Stimulated activated CD4-positive, alpha-beta T cell treated with anti-CD3 and anti-CD28 coated beads, Interleukin-2, amount 100 ng/mL, for 4 hours (primary cell): ENCODE data around the gene P2RX2.

Experiments used
- DNase-seq: peaks from one replicate; pipeline ENCODE4 v3.0.0-alpha.2; 2020; ENCODE audit warnings: low read depth

P2RX2 gene

GRCh38 chr12:132603240-132604150, 15.1 kb upstream of the P2RX2 start:
- no peak for DNase-seq

DNA sequence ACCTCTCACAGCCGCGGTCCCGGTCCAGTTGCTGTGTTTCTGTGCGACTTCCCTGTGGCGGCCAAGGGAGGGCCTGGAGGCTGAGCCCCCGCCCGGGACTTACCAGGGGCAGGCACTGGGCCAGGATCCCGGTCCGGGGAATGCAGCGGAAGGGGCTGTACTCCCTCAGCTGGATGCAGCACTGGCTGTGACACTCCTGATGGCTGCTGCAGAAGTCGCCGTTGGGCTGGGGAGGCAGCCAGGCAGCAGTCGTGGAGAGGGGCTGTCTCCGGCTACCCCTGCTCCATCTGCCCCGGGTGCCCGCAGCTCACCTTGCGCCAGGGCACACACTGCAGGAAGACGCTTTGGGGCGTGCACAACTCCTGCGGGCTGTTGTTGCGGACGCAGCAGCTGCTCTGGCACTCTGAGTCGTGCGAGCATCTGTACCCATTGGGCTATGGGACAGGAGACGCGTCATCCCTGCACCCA, 14.4 kb upstream of the P2RX2 start:
- DNase-seq = no peak

DNA sequence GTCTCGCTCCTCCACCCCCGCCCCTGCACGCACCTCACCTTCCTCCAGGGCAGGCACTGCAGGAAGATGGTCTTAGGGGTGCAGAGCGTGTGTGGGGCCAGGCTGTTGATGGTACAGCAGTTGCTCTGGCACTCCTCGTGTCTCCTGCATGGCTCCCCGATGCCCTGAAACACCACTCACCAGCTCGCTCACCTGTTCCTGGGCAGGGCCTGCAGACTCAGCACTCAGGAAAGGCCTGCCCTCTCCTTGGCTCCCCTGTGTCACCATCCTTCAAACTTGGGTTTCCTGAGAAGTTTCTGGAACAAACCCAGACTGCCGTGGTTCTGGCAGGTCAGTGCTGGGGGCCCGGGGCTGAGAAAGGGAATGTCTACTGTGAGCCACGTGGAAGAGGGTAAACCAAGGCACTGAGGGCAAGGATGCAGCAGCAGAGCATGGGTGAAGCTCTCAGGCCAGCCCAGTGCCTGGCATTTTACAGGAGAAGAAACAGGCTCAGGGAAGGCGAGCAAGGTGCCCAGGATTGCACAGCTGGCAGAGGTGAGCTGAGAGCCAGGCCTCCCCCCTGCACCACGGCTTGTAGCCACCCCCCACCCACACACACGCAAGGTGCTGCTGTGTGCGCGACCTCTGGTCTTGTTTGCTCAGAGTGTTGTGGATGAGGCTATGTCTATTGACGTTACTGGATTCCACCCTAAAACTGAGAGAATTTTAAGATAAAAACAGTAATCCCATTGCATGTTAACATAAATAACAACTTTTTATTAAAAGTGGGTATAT, 13.7 kb upstream of the P2RX2 start:
- no peak for DNase-seq

GRCh38 chr12:132605892-132606291, 12.7 kb upstream of the P2RX2 start:
- no peak for DNase-seq

GRCh38 chr12:132606466-132606865, 12.1 kb upstream of the P2RX2 start:
- no peak for DNase-seq

DNA sequence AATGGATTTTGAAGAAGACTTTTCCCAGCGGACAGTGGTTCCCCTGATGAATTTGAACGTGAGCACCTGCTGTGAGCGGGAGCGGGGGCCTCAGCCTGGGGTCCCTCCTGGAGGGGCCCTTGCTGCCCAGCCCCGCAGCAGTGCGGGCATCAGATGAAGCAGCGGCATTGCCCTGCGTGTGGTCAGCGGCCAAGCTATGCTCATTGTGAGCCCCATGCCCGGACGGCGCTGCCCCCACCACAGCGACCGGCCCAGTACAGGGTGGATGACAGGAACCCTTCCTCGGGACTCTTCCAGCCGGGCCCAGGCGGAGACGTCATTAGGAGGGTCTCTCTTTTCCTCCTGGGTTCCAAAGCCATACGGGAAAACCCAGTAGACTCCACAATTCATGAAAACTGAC, 11.6 kb upstream of the P2RX2 start:
- no peak for DNase-seq

DNA sequence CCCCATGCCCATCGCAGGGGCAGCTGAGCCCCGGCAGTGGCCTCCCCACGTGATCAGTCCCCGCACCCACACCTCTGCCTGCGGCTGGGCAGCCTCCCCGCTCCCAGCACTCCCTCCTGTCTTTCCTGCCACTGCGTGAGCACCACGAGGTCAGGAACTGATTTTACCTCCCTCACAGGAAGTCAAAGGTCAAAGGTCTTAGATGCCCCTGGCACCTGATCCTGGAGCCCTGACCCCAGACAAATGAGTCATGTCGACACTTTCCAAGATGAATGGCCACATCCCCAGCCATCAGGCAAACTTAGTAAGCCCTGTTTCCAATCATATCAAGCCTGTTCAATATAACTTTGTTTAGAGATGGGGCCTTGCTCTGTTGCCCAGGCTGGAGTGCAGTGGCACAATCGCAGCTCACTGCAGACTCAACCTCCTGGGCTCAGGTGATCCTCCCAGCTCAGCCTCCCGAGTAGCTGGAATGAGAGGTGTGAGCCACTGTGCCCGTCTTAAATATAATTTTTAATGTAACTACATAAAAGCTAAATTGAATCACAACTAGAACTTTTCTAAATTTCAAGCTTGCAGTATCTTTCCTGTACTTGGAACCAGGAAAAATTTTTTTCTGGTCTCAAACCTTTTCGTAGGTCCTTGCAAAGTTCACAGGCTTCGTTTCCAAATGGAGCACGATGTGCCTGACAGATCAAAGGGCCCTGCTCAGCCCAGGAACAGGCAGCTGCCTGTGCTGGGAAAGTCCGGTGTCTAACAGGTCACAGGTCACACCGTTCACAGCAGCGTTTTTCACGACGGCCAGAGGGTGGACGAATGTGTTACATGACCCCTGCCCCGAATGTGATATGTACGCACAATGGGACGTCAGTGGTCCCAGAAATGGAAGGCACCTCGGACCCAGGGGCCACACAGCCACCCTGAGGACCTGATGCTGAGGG, 10.1 kb upstream of the P2RX2 start:
- DNase-seq = no peak

- no peak for DNase-seq
Observed at GRCh38 chr12:132610051-132610759, 8.4 kb upstream of the P2RX2 start, which contains the start of gene LRCOL1. LRCOL1 (minus strand) TSS chr12:132610582; CDS start chr12:132606251, 4,331 bp downstream.

- DNase-seq = no peak
Observed at GRCh38 chr12:132610866-132611602, 7.5 kb upstream of the P2RX2 start.

- DNase-seq = no peak
Observed at GRCh38 chr12:132611620-132612019, 7.0 kb upstream of the P2RX2 start.

- DNase-seq = no peak
Observed at GRCh38 chr12:132614029-132614428, 4.5 kb upstream of the P2RX2 start.

DNA sequence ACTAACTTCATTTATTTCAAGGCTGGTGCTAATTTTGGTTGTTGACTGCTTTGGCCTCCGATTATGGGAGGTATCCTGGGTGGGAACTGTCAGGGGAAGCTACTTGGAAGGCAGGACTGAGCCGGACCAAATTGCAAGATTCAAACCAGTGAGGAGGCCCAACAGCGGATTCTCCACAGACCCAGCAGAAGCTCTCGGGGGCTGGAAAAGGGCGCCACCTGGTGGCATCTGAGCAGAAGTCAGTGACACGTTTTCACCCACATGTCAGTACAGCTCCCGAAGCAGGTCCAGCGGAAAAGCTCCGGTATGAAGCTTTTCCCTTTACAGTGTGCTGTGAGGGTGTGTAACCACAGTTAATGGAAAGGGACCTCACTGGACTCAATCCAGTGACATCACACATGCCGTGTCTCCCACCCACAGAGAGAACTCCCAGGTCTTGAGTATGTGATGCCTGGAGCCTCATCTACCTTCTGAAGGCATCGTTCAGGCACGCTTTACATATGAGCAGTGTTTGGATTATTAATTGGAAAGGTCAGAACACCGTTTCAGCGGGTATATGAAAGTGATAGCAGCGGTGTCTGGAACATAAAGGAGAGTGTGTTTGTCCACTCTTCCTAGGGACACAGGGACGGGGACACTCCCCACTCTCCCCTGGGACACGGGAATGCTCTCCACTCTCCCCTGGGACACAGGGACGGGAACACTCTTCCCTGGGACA, 3.6 kb upstream of the P2RX2 start:
- DNase-seq = peak; percentile 67

DNA sequence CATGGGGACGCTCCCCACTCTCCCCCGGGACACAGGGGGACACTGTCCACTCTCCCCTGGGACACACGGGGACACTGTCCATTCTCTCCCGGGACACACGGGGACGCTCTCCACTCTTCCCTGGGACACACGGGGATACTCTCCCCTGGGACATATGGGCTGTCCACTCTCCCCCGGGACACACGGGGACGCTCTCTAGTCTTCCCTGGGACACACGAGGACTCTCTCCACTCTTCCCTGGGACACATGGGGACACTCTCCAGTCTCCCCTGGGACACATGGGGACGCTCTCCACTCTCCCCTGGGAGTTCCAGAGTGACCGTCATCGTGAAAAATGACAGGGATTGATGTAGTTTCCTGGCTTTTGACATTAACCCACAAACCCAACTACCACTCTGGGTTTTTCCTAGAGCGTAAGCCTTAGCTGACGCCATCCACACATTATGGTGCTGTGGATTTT, 3.0 kb upstream of the P2RX2 start:
- DNase-seq = no peak

DNA sequence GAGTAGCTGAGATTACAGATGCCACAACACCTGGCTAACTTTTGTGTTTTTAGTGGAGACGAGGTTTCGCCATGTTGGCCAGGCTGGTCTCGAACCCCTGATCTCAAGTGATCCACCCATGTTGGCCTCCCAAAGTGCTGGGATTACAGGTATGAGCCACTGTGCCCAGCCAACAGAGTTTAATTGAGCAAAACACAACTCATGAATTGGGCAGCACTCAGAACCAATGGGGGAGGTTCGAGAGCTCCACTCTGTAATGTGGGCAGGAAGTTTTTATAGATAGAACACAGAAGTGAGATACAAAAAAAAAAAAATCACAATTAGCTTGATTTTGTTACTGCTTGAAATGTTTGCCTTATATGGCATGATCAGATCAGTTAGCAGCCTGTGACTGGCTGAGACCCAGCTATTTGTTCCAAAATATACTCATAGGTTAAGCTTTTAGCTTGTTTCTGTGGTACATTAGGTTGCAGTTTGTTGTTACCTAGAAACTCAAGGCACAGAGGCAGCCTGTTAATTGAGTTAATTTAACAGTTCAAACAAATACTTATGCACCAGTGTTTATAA, 1.4 kb upstream of the P2RX2 start:
- no peak for DNase-seq

- DNase-seq = no peak
Observed at GRCh38 chr12:132617822-132618682, 524 bp upstream of the P2RX2 start.

DNA sequence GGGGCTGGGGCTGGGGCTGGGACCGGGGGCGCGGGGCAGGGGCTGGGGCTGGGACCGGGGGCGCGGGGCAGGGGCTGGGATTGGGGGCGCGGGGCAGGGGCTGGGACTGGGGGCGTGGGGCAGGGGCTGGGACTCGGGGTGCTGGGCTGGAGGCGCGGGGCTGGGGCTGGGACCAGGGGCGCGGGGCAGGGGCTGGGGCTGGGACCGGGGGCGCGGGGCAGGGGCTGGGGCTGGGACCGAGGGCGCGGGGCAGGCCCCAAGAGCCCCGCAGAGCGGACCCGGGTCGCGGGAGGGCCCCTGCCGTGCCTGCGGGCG, 452 bp downstream of the P2RX2 start:
- DNase-seq = no peak

- DNase-seq = no peak
Observed at GRCh38 chr12:132619386-132620112, 973 bp downstream of the P2RX2 start.
